ENCODE measurements around the gene LAGE3. TPM values are rescaled to one million over a fixed set of nuclear protein-coding genes. Genes with fewer than 3 reads are reported as not detected.

LAGE3 gene
- total and polyA plus RNA-seq, 12 donors: 11.3 to 101 (median 41.7) TPM

- TF ChIP-seq POLR2A (IDR thresholded peaks at IDR 0.05): no peak
- TF ChIP-seq CTCF (IDR thresholded peaks at IDR 0.05): no peak
- WGBS, 4 donors: 94 to 100% (median 95%) methylated on average over 6 to 21 of the region's 21 CpGs
- H3K36me3 ChIP-seq (replicated peaks in 1 of 2): peaks cover 0 to 76% of the 10 kb centered on the region in 2 donors
These were observed 11.5 kb downstream of the LAGE3 start for GRCh38 chrX:154467556-154467955.

GRCh38 chrX:154466907-154467306, 12.2 kb downstream of the LAGE3 start:
- DNase-seq: no peak
- 85 to 100% (median 96%) methylated on average over 2 to 15 of the region's 15 CpGs; no CpG with 5 or more reads in 1 of the 4 donors for WGBS, 4 donors
- Histone ChIP-seq H3K9me3 (replicated peaks in 1 of 3) (no peaks in the 10 kb centered on the region), H3K27ac (no peak overlapping the region), H3K4me1 (replicated peaks in 1 of 2) (no peaks in the 10 kb centered on the region), H3K27me3 (no peaks in the 10 kb centered on the region), H3K4me3 (no peak overlapping the region), H3K36me3 (replicated peaks in 1 of 2) (peaks cover 0 to 76% of the 10 kb centered on the region in 2 donors)
- intact Hi-C loops (cut with DNase I): no loop called here
- no peak for TF ChIP-seq POLR2A (IDR thresholded peaks at IDR 0.05)
- TF ChIP-seq CTCF (IDR thresholded peaks at IDR 0.05): no peak

More at GRCh38 chrX:154467556-154467955, 11.5 kb downstream of the LAGE3 start:
- no peak for DNase-seq
- H3K9me3 ChIP-seq (replicated peaks in 1 of 3): no peaks in the 10 kb centered on the region
- H3K27ac ChIP-seq: no peak overlapping the region
- no peaks in the 10 kb centered on the region for H3K4me1 ChIP-seq (replicated peaks in 1 of 2)
- H3K27me3 ChIP-seq: no peaks in the 10 kb centered on the region
- intact Hi-C loops (cut with DNase I): no loop called here
- no peak overlapping the region for H3K4me3 ChIP-seq

- WGBS, 4 donors: 88 to 94% (median 91%) methylated on average over 20 to 32 of the region's 32 CpGs; no CpG with 5 or more reads in 1 of the 4 donors
- intact Hi-C loops (cut with DNase I): no loop called here
- peaks cover 0 to 69% of the 10 kb centered on the region in 2 donors for H3K36me3 ChIP-seq (replicated peaks in 1 of 2)
- no peaks in the 10 kb centered on the region for H3K27me3 ChIP-seq
- H3K4me3 ChIP-seq: no peak overlapping the region
- no peaks in the 10 kb centered on the region for H3K9me3 ChIP-seq (replicated peaks in 1 of 3)
- no peaks in the 10 kb centered on the region for H3K4me1 ChIP-seq (replicated peaks in 1 of 2)
- no peak for TF ChIP-seq CTCF (IDR thresholded peaks at IDR 0.05)
- no peak for DNase-seq
- H3K27ac ChIP-seq: no peak overlapping the region
These were observed 13.0 kb downstream of the LAGE3 start for GRCh38 chrX:154466036-154466435.

GRCh38 chrX:154465601-154466000, 13.5 kb downstream of the LAGE3 start:
- Histone ChIP-seq H3K4me3 (no peak overlapping the region), H3K27ac (no peak overlapping the region), H3K27me3 (no peaks in the 10 kb centered on the region), H3K9me3 (replicated peaks in 1 of 3) (no peaks in the 10 kb centered on the region), H3K4me1 (replicated peaks in 1 of 2) (no peaks in the 10 kb centered on the region), H3K36me3 (replicated peaks in 1 of 2) (peaks cover 0 to 65% of the 10 kb centered on the region in 2 donors)
- intact Hi-C loops (cut with DNase I): no loop called here
- DNase-seq: no peak
- TF ChIP-seq POLR2A (IDR thresholded peaks at IDR 0.05) (no peak), CTCF (IDR thresholded peaks at IDR 0.05) (no peak)
- WGBS, 4 donors: 92 to 95% (median 93%) methylated on average over 2 to 14 of the region's 14 CpGs
